ENCODE data around the gene PRKD1. TPM values are rescaled to one million over a fixed set of nuclear protein-coding genes. Genes with fewer than 3 reads are reported as not detected.

PRKD1 gene
- total RNA-seq, 6 experiments from 2014 or later, result 0.74 to 6.2 (median 2.2) TPM

DNA sequence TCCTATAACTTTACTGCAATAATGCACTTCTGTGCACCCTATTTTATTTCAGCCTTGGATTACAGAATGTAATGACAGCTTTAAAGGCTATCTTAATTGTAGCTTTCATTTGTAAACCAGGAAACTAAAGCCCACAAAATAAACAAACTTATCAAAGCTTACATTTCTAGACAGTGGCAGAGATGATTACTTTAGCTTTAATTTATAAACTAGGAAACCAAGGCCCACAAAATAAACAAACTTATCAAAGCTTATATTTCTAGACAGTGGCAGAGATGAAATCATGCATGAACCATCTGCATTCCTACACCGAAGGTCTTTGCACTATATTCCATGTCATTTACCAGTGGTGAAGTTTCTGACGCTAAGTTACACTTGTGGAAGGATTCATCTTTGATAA lies 74.4 kb downstream of the PRKD1 start:
- WGBS (ENCODE audit: insufficient coverage, low coverage, low lambda C conversion rate, missing lambda C conversion rate), result no CpG with 5 or more reads among the region's 2 CpGs
- Histone ChIP-seq H3K36me3 (no peaks in the 10 kb centered on the region), H3K27ac (no peak overlapping the region), H3K4me3 (no peak overlapping the region), H3K27me3 (no peaks in the 10 kb centered on the region), H3K4me1 (no peaks in the 10 kb centered on the region), H3K9me3 (no peaks in the 10 kb centered on the region)
- DNase-seq, result no peak
- TF ChIP-seq, protein P1, sequence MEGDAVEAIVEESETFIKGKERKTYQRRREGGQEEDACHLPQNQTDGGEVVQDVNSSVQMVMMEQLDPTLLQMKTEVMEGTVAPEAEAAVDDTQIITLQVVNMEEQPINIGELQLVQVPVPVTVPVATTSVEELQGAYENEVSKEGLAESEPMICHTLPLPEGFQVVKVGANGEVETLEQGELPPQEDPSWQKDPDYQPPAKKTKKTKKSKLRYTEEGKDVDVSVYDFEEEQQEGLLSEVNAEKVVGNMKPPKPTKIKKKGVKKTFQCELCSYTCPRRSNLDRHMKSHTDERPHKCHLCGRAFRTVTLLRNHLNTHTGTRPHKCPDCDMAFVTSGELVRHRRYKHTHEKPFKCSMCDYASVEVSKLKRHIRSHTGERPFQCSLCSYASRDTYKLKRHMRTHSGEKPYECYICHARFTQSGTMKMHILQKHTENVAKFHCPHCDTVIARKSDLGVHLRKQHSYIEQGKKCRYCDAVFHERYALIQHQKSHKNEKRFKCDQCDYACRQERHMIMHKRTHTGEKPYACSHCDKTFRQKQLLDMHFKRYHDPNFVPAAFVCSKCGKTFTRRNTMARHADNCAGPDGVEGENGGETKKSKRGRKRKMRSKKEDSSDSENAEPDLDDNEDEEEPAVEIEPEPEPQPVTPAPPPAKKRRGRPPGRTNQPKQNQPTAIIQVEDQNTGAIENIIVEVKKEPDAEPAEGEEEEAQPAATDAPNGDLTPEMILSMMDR (IDR thresholded peaks at IDR 0.05), result no peak
- TF ChIP-seq POLR2A (IDR thresholded peaks at IDR 0.05), result no peak
- no peak for ATAC-seq
- intact Hi-C loops (cut with DNase I), result no loop called here

DNA sequence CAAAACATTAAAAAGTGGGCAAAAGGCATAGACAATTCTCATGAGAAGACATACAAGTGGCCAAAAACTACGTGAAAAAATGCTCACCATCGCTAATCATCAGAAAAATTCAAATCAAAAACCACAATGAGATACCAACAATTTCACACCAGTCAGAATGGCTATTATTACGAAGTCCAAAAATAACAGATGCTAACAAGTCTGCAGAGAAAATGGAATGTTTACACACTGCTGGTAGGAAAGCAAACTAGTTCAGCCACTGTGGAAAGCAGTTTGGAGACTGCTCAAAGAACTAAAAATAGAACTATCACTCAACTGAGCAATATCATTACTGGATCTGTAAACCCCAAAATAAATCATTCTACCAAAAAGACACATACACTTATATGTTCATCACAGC lies 76.2 kb downstream of the PRKD1 start:
- Histone ChIP-seq H3K4me3 (no peak overlapping the region), H3K4me1 (no peaks in the 10 kb centered on the region), H3K9me3 (no peaks in the 10 kb centered on the region), H3K36me3 (no peaks in the 10 kb centered on the region), H3K27me3 (no peaks in the 10 kb centered on the region), H3K27ac (no peak overlapping the region)
- no peak for DNase-seq
- WGBS (ENCODE audit: insufficient coverage, low coverage, low lambda C conversion rate, missing lambda C conversion rate), result 61% methylated on average over 3 of the region's 3 CpGs
- ATAC-seq, result no peak
- intact Hi-C loops (cut with DNase I), result no loop called here
- TF ChIP-seq, protein P1 (IDR thresholded peaks at IDR 0.05), result no peak
- no peak for TF ChIP-seq POLR2A (IDR thresholded peaks at IDR 0.05)

DNA sequence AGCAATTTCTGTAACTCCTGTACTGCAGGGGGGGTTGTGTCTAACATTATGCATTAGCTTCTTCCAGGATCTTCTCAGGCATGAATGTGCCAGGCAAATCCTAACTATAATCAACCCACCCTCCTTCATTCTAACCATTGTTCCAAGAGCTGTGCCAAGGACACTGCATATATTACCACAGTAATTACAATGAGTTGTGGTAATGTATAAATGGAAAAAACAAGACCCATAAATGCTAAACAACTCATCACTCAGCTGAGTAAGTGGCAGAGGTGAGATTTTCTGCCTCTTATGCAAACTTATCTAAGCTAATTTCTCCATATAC lies 80.6 kb downstream of the PRKD1 start:
- H3K36me3 ChIP-seq, result no peaks in the 10 kb centered on the region
- TF ChIP-seq POLR2A (IDR thresholded peaks at IDR 0.05), result no peak
- H3K4me3 ChIP-seq, result no peak overlapping the region
- no peaks in the 10 kb centered on the region for H3K9me3 ChIP-seq
- DNase-seq, result no peak
- no peak overlapping the region for H3K27ac ChIP-seq
- intact Hi-C loops (cut with DNase I), result no loop called here
- H3K27me3 ChIP-seq, result no peaks in the 10 kb centered on the region
- H3K4me1 ChIP-seq, result no peaks in the 10 kb centered on the region
- ATAC-seq, result no peak

- no peak overlapping the region for H3K27ac ChIP-seq
- WGBS (ENCODE audit: insufficient coverage, low coverage, low lambda C conversion rate, missing lambda C conversion rate), result 37% methylated on average over 2 of the region's 2 CpGs
These were observed 81.2 kb downstream of the PRKD1 start for GRCh38 chr14:29846339-29847055.

DNA sequence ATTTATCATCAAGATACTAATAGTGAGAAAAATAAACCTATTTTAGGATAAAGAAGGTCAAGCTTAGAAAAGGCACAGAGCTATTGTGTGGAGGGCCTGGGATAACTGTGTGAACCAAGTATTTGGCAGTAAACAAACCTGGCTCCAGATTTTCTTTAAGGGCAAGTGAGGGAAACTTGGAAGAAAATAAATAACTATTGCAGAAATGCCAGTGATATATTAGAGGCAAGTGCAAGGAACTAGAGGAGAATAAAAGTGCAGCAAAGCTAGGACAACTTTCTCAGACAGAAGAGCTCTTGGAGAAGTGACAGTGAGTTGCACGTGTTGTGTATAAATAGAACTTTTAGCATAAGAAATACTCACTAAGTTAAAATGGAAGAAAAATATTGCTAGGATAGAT lies 83.7 kb downstream of the PRKD1 start:
- WGBS (ENCODE audit: insufficient coverage, low coverage, low lambda C conversion rate, missing lambda C conversion rate), result 54% methylated on average over 1 of the region's 1 CpG
- no peak for DNase-seq

More at GRCh38 chr14:29846339-29847055, 81.2 kb downstream of the PRKD1 start:
- Histone ChIP-seq H3K27me3 (no peaks in the 10 kb centered on the region), H3K4me3 (no peak overlapping the region), H3K4me1 (no peaks in the 10 kb centered on the region), H3K36me3 (no peaks in the 10 kb centered on the region), H3K9me3 (no peaks in the 10 kb centered on the region)
- no peak for TF ChIP-seq POLR2A (IDR thresholded peaks at IDR 0.05)
- TF ChIP-seq, protein P1 (IDR thresholded peaks at IDR 0.05), result no peak
- ATAC-seq (peak in 2 of 4 donors; percentile 19 to 93), DNase-seq (no peak)
- intact Hi-C loops (cut with DNase I), result no loop called here

More for the DNA sequence above, 83.7 kb downstream of the PRKD1 start:
- Histone ChIP-seq H3K27ac (no peak overlapping the region), H3K27me3 (no peaks in the 10 kb centered on the region), H3K4me1 (no peaks in the 10 kb centered on the region), H3K36me3 (no peaks in the 10 kb centered on the region), H3K9me3 (no peaks in the 10 kb centered on the region), H3K4me3 (no peak overlapping the region)
- ATAC-seq, result no peak
- TF ChIP-seq, protein P1 (IDR thresholded peaks at IDR 0.05), result no peak
- no peak for TF ChIP-seq POLR2A (IDR thresholded peaks at IDR 0.05)
- intact Hi-C loops (cut with DNase I), result no loop called here

All from right lobe of liver (tissue), 6 donors.